ENCODE results near the gene CBLC. TPM values are rescaled to one million over a fixed set of nuclear protein-coding genes. Genes with fewer than 3 reads are reported as not detected.
A peak's percentile ranks its signal among the peaks of the same experiment; 100 is the strongest.

Gene CBLC
- total RNA-seq, 1 experiment from 2014 or later: 20.5 TPM

DNA sequence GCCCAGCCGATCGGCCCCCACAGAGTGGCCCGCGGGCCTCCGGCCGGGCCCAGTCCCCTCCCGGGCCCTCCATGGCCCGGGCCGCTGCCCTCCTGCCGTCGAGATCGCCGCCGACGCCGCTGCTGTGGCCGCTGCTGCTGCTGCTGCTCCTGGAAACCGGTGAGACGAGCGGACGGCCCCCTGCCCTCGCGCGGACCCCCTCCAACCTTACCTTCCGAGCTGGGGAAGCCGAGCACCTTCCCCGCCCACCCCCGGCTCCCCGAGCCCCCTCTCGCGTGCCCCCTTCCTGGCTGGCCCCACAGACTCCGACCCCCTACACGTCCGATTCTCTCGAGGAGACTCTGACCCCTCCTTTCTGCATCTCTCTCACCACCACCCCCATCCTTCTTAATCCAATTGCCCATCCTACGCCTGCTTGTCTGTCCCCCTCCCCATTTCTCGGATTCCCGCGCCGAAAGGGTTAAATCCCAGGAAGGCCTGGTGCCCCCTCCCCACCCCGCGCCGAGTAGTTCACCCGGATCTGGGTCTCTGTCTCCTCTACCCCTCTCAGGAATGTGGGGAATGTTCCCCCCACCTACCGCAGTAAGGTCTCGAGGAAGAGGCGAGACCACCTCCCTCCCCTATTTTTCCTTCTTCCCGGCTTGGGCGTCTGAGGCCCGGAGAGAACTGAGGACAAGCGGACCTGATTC is 68.9 kb downstream of the CBLC start (continued):
- TF ChIP-seq, protein P1, sequence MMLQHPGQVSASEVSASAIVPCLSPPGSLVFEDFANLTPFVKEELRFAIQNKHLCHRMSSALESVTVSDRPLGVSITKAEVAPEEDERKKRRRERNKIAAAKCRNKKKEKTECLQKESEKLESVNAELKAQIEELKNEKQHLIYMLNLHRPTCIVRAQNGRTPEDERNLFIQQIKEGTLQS (CRISPR knock-in tag; conservative IDR thresholded peaks at IDR 0.05): no peak
- TF ChIP-seq ZNF671 (CRISPR knock-in tag; IDR thresholded peaks at IDR 0.05): no peak
- TF ChIP-seq, protein P2, sequence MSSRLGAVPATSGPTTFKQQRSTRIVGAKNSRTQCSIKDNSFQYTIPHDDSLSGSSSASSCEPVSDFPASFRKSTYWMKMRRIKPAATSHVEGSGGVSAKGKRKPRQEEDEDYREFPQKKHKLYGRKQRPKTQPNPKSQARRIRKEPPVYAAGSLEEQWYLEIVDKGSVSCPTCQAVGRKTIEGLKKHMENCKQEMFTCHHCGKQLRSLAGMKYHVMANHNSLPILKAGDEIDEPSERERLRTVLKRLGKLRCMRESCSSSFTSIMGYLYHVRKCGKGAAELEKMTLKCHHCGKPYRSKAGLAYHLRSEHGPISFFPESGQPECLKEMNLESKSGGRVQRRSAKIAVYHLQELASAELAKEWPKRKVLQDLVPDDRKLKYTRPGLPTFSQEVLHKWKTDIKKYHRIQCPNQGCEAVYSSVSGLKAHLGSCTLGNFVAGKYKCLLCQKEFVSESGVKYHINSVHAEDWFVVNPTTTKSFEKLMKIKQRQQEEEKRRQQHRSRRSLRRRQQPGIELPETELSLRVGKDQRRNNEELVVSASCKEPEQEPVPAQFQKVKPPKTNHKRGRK (CRISPR knock-in tag; IDR thresholded peaks at IDR 0.05; ENCODE audit: borderline replicate concordance): no peak
- TF ChIP-seq, protein P3, sequence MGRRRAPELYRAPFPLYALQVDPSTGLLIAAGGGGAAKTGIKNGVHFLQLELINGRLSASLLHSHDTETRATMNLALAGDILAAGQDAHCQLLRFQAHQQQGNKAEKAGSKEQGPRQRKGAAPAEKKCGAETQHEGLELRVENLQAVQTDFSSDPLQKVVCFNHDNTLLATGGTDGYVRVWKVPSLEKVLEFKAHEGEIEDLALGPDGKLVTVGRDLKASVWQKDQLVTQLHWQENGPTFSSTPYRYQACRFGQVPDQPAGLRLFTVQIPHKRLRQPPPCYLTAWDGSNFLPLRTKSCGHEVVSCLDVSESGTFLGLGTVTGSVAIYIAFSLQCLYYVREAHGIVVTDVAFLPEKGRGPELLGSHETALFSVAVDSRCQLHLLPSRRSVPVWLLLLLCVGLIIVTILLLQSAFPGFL (CRISPR knock-in tag; IDR thresholded peaks at IDR 0.05; ENCODE audit: borderline replicate concordance): no peak

DNA sequence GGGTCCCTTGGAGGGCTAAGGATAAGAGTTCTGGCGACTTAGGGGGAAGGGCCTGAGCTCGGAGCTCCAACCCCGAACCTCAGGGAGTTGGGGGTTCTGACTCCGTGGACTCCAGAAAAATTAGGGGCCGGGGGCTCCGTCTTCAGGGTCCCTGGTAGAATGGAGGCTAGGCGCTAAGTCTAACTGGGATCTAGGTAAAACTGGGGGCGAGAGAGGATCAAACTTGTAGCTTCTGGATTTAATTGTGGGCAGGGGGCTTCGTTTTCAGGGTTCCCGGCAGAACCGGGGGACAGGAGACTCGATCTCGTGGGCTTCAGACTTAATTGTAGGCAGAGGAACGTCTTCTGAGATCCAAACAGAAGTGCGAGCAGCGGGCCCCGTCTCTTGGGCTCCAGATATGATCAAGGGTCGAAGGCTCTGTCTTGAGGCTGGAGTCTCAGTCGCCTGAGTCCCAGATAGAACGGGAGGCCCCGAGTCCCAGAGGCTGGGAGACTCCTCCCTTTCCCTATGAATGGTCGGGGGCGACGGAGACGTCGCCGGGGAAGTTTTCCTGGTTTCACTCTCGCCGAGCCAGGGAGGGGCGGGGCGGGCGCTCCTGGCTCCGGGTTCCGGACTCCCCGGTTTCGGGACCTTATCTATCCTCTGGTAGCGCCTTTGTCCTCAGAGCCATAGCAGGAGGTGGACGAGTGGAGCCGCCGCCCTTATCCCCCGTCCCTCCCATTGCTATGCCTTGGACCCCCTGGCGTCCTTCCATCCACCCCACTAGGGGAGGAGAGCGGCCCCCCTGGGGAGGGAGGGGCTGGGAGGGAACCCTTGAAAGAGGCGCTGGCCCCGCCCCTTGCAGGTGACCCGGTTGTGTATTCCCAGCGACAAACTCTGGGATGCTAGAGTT is 69.7 kb downstream of the CBLC start:
- ATAC-seq: no peak
- ChIA-PET CTCF (interaction anchor here (0.8 to 2.4 kb wide), 9 partner anchors 57 to 276 kb away, joined by 3 to 26 read pairs (median 5); no protein-coding TSS in a partner anchor), POLR2A (interaction anchor here (0.5 to 3.4 kb wide), 6 partner anchors 38 to 245 kb away, joined by 3 to 17 read pairs (median 8); partner anchors contain the start of genes APOE, BCAM and TOMM40)
- peak overlapping the region; percentile 99 for H3K27ac Mint-ChIP-seq
- peak overlapping the region; percentile 97 for H3K4me3 Mint-ChIP-seq
- H3K27me3 Mint-ChIP-seq (ENCODE audit: low read depth): peaks cover 6% of the 10 kb centered on the region
- H3K9me3 Mint-ChIP-seq: no peaks in the 10 kb centered on the region
- peaks cover 31% of the 10 kb centered on the region for H3K4me1 Mint-ChIP-seq
- H3K36me3 Mint-ChIP-seq: no peaks in the 10 kb centered on the region
- peak; percentile 74 for DNase-seq (ENCODE audit: low spot score)
- TF ChIP-seq, protein P4, sequence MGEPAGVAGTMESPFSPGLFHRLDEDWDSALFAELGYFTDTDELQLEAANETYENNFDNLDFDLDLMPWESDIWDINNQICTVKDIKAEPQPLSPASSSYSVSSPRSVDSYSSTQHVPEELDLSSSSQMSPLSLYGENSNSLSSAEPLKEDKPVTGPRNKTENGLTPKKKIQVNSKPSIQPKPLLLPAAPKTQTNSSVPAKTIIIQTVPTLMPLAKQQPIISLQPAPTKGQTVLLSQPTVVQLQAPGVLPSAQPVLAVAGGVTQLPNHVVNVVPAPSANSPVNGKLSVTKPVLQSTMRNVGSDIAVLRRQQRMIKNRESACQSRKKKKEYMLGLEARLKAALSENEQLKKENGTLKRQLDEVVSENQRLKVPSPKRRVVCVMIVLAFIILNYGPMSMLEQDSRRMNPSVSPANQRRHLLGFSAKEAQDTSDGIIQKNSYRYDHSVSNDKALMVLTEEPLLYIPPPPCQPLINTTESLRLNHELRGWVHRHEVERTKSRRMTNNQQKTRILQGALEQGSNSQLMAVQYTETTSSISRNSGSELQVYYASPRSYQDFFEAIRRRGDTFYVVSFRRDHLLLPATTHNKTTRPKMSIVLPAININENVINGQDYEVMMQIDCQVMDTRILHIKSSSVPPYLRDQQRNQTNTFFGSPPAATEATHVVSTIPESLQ (CRISPR knock-in tag; IDR thresholded peaks at IDR 0.05): no peak
- TF ChIP-seq, protein P5, sequence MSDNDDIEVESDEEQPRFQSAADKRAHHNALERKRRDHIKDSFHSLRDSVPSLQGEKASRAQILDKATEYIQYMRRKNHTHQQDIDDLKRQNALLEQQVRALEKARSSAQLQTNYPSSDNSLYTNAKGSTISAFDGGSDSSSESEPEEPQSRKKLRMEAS (CRISPR knock-in tag; IDR thresholded peaks at IDR 0.05): no peak; the same call in 1 of the 2 replicates
- TF ChIP-seq, protein P6, sequence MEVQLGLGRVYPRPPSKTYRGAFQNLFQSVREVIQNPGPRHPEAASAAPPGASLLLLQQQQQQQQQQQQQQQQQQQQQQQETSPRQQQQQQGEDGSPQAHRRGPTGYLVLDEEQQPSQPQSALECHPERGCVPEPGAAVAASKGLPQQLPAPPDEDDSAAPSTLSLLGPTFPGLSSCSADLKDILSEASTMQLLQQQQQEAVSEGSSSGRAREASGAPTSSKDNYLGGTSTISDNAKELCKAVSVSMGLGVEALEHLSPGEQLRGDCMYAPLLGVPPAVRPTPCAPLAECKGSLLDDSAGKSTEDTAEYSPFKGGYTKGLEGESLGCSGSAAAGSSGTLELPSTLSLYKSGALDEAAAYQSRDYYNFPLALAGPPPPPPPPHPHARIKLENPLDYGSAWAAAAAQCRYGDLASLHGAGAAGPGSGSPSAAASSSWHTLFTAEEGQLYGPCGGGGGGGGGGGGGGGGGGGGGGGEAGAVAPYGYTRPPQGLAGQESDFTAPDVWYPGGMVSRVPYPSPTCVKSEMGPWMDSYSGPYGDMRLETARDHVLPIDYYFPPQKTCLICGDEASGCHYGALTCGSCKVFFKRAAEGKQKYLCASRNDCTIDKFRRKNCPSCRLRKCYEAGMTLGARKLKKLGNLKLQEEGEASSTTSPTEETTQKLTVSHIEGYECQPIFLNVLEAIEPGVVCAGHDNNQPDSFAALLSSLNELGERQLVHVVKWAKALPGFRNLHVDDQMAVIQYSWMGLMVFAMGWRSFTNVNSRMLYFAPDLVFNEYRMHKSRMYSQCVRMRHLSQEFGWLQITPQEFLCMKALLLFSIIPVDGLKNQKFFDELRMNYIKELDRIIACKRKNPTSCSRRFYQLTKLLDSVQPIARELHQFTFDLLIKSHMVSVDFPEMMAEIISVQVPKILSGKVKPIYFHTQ (CRISPR knock-in tag; IDR thresholded peaks at IDR 0.05): no peak
- no peak for TF ChIP-seq GTF2I (CRISPR knock-in tag; conservative IDR thresholded peaks at IDR 0.05)
- no peak for TF ChIP-seq SOX15 (CRISPR knock-in tag; IDR thresholded peaks at IDR 0.05)
- no peak for TF ChIP-seq NR3C1 (CRISPR knock-in tag; conservative IDR thresholded peaks at IDR 0.05; ENCODE audit: low read depth)
- 0 out of 2 replicates have a peak, but pooled peaks have one; percentile 27 for TF ChIP-seq SP1 (CRISPR knock-in tag; conservative IDR thresholded peaks at IDR 0.05)
- TF ChIP-seq, protein P7, sequence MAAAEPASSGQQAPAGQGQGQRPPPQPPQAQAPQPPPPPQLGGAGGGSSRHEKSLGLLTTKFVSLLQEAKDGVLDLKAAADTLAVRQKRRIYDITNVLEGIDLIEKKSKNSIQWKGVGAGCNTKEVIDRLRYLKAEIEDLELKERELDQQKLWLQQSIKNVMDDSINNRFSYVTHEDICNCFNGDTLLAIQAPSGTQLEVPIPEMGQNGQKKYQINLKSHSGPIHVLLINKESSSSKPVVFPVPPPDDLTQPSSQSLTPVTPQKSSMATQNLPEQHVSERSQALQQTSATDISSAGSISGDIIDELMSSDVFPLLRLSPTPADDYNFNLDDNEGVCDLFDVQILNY (CRISPR knock-in tag; IDR thresholded peaks at IDR 0.05): no peak
- TF ChIP-seq, protein P8, sequence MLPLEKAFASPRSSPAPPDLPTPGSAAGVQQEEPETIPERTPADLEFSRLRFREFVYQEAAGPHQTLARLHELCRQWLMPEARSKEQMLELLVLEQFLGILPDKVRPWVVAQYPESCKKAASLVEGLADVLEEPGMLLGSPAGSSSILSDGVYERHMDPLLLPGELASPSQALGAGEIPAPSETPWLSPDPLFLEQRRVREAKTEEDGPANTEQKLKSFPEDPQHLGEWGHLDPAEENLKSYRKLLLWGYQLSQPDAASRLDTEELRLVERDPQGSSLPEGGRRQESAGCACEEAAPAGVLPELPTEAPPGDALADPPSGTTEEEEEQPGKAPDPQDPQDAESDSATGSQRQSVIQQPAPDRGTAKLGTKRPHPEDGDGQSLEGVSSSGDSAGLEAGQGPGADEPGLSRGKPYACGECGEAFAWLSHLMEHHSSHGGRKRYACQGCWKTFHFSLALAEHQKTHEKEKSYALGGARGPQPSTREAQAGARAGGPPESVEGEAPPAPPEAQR (CRISPR knock-in tag; IDR thresholded peaks at IDR 0.05): no peak
- TF ChIP-seq, protein P9, sequence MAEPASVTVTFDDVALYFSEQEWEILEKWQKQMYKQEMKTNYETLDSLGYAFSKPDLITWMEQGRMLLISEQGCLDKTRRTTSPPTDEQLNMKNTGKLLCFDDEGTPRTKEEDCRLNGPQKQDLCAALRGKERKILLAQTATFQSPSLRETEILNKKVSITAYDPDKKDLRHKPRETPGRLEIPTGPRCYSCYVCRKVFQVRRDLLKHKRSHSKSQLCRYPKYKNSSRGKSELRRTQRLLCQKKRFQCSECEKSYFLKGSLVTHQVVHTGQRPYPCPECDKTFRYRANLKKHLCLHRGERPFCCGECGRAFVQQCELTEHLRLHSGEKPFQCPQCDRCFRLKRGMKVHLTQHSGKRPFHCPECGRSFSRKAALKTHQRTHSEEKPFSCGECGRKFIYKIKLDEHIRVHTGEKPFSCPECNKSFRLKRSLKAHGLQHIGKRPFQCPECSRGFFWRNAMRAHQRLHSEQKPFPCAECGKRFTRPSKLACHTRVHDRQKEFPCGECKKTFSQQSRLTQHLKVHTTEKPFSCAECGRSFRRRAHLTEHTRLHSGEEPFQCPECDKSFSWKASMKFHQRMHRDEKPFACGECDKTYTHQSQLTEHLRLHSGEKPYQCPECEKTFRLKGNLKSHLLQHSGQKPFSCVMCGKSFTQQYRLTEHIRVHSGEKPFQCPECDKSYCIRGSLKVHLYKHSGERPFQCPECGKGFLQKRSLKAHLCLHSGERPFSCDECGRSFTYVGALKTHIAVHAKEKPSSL (CRISPR knock-in tag; conservative IDR thresholded peaks at IDR 0.05): no peak
- no peak for TF ChIP-seq ZNF671 (CRISPR knock-in tag; IDR thresholded peaks at IDR 0.05)
- peak; percentile 89 for TF ChIP-seq ZNF423 (CRISPR knock-in tag; IDR thresholded peaks at IDR 0.05)
- TF ChIP-seq, protein P10, sequence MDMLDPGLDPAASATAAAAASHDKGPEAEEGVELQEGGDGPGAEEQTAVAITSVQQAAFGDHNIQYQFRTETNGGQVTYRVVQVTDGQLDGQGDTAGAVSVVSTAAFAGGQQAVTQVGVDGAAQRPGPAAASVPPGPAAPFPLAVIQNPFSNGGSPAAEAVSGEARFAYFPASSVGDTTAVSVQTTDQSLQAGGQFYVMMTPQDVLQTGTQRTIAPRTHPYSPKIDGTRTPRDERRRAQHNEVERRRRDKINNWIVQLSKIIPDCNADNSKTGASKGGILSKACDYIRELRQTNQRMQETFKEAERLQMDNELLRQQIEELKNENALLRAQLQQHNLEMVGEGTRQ (CRISPR knock-in tag; IDR thresholded peaks at IDR 0.05): no peak
- TF ChIP-seq FOXK1 (CRISPR knock-in tag; IDR thresholded peaks at IDR 0.05): peak; percentile 33; the same call in 1 of the 2 replicates
